Liver (tissue), 2 donors: Measurements from ENCODE around the gene HSP90AB1.

ENCODE experiments used
- CTCF ChIP-seq: fragments of 150-350 bp; IDR thresholded peaks from 2 replicates; pipeline ENCODE4 v1.5.1; 2017; ENCODE audit warnings: improper control_type of control experiment, low read depth, low read length; ENCODE audit not compliant: missing input control
- YY1 ChIP-seq: IDR thresholded peaks from 2 replicates; pipeline ENCODE4 v1.6.1; 2016; ENCODE audit warnings: antibody characterized with exemption, mild to moderate bottlenecking
- donor health status: healthy.

- TF ChIP-seq CTCF (no peak), YY1 (no peak)
These were observed 26.8 kb upstream of the HSP90AB1 start for GRCh38 chr6:44219815-44220784.
